OCI-LY1 (cell line): ENCODE measurements around the gene ZNF609.

ENCODE experiments used
- H2AFZ ChIP-seq: fragments of 200-600 bp; sonication (generic), shearing (Covaris generic); 2 replicates; pipeline ENCODE4 v1.6.0; 2014; ENCODE audit warnings: antibody characterized with exemption, mild to moderate bottlenecking, low read length
- H3F3A ChIP-seq: fragments of 200-600 bp; sonication (generic), shearing (Covaris generic); 2 replicates; pipeline ENCODE4 v1.6.0; 2014; ENCODE audit warnings: mild to moderate bottlenecking, antibody characterized with exemption, low read length, moderate library complexity; ENCODE audit not compliant: insufficient read depth
- H3K27ac ChIP-seq: fragments of 200-600 bp; sonication (generic); 2 replicates; pipeline ENCODE4 v1.5.1; 2014; ENCODE audit warnings: low read length, mixed run types, mild to moderate bottlenecking, low read depth; ENCODE audit not compliant: poor library complexity, severe bottlenecking
- H3K27me3 ChIP-seq: fragments of 200-600 bp; sonication (generic); 2 replicates; pipeline ENCODE4 v1.6.0; 2014; ENCODE audit warnings: antibody characterized with exemption, mild to moderate bottlenecking, low read length, moderate library complexity; ENCODE audit not compliant: insufficient read depth
- H3K36me3 ChIP-seq: fragments of 200-600 bp; sonication (generic); 2 replicates; pipeline ENCODE4 v1.6.1; 2014; ENCODE audit warnings: mild to moderate bottlenecking, antibody characterized with exemption, low read length, moderate library complexity, mixed read lengths; ENCODE audit not compliant: insufficient read depth
- H3K4me1 ChIP-seq: fragments of 200-600 bp; sonication (generic); 2 replicates; pipeline ENCODE4 v1.5.1; 2014; ENCODE audit warnings: mild to moderate bottlenecking, low read length, moderate library complexity; ENCODE audit not compliant: insufficient read depth, severe bottlenecking
- H3K4me2 ChIP-seq: fragments of 200-600 bp; sonication (generic), shearing (Covaris generic); 2 replicates; pipeline ENCODE4 v1.6.1; 2014; ENCODE audit warnings: low read length
- H3K4me3 ChIP-seq: fragments of 200-600 bp; sonication (generic); 2 replicates; pipeline ENCODE4 v1.5.1; 2014; ENCODE audit warnings: low read length, low read depth, mild to moderate bottlenecking, mixed read lengths; ENCODE audit not compliant: poor library complexity, severe bottlenecking
- H3K79me2 ChIP-seq: fragments of 200-600 bp; shearing (Covaris generic); 2 replicates; pipeline ENCODE4 v1.6.1; 2016; ENCODE audit warnings: mixed run types, low read length, mixed read lengths; ENCODE audit not compliant: insufficient read depth
- H3K9ac ChIP-seq: fragments of 200-600 bp; sonication (generic), shearing (Covaris generic); 2 replicates; pipeline ENCODE4 v1.6.1; 2014; ENCODE audit warnings: mild to moderate bottlenecking, low read length, mixed read lengths
- H3K9me2 ChIP-seq: fragments of 200-600 bp; sonication (generic), shearing (Covaris generic); 2 replicates; pipeline ENCODE4 v1.6.1; 2014; ENCODE audit warnings: low read depth, mild to moderate bottlenecking, low read length, mixed read lengths
- H3K9me3 ChIP-seq: fragments of 200-600 bp; shearing (Covaris generic); 2 replicates; pipeline ENCODE4 v1.6.1; 2014; ENCODE audit warnings: low read length, mixed read lengths
- H4K20me1 ChIP-seq: fragments of 200-600 bp; sonication (generic), shearing (Covaris generic); 2 replicates; pipeline ENCODE4 v1.6.0; 2016; ENCODE audit warnings: mild to moderate bottlenecking, low read length; ENCODE audit not compliant: insufficient read depth
- EZH2 ChIP-seq: fragments of 200-600 bp; sonication (generic), shearing (Covaris generic); IDR thresholded peaks from 2 replicates; pipeline ENCODE4 v1.8.0; 2017; ENCODE audit warnings: borderline replicate concordance, mixed run types, mild to moderate bottlenecking, antibody characterized with exemption, low read length, moderate library complexity, mixed read lengths
- TF ChIP-seq, protein P1 (sequence below): fragments of 200-600 bp; sonication (generic), shearing (Covaris generic); IDR thresholded peaks from 2 replicates; pipeline ENCODE4 v1.5.1; 2017; ENCODE audit warnings: mild to moderate bottlenecking, antibody characterized with exemption, low read length, moderate library complexity, mixed read lengths

The ZNF609 gene

GRCh38 chr15:64547275-64547674 is 86.9 kb downstream of the ZNF609 start:
- peaks cover 8% of the 10 kb centered on the region for H3K36me3 ChIP-seq
- H2AFZ ChIP-seq = no peak overlapping the region
- no peak overlapping the region for H3K9ac ChIP-seq
- H3K27me3 ChIP-seq = no peaks in the 10 kb centered on the region
- H3K4me2 ChIP-seq = no peak overlapping the region
- H4K20me1 ChIP-seq = no peaks in the 10 kb centered on the region
- peaks cover 34% of the 10 kb centered on the region for H3K4me1 ChIP-seq
- TF ChIP-seq, protein P1, sequence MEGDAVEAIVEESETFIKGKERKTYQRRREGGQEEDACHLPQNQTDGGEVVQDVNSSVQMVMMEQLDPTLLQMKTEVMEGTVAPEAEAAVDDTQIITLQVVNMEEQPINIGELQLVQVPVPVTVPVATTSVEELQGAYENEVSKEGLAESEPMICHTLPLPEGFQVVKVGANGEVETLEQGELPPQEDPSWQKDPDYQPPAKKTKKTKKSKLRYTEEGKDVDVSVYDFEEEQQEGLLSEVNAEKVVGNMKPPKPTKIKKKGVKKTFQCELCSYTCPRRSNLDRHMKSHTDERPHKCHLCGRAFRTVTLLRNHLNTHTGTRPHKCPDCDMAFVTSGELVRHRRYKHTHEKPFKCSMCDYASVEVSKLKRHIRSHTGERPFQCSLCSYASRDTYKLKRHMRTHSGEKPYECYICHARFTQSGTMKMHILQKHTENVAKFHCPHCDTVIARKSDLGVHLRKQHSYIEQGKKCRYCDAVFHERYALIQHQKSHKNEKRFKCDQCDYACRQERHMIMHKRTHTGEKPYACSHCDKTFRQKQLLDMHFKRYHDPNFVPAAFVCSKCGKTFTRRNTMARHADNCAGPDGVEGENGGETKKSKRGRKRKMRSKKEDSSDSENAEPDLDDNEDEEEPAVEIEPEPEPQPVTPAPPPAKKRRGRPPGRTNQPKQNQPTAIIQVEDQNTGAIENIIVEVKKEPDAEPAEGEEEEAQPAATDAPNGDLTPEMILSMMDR = no peak
- no peak for TF ChIP-seq EZH2
- no peak overlapping the region for H3K27ac ChIP-seq
- H3K9me3 ChIP-seq = no peaks in the 10 kb centered on the region
- no peak overlapping the region for H3K4me3 ChIP-seq
- H3F3A ChIP-seq = 0 out of 2 replicates have a peak, but pooled peaks cover under 1% of the 10 kb centered on the region
- H3K9me2 ChIP-seq = no peaks in the 10 kb centered on the region
- peaks cover 32% of the 10 kb centered on the region for H3K79me2 ChIP-seq

DNA sequence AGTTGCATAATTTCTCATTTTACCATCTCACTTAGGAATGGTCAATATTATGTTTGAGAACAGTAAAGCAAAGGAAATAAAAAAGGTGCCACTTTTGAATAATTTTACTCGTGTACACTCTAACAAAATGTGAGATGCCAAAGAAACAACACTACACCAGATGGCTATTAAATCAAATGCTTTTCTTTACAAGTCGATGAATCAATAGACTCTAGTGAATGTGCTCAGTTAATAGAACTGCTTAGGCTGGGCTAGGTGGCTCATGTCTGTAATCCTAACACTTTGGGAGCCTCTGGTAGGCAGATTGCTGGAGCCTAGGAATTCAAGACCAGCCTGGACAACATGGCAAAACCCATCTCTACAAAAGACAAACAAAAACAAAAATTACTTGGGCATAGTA is 87.9 kb downstream of the ZNF609 start:
- Histone ChIP-seq H3K27ac (no peak overlapping the region), H4K20me1 (no peaks in the 10 kb centered on the region), H3K36me3 (peaks cover 8% of the 10 kb centered on the region), H3F3A (no peaks in the 10 kb centered on the region), H3K9ac (no peak overlapping the region), H3K4me2 (no peak overlapping the region), H3K4me1 (peaks cover 44% of the 10 kb centered on the region), H3K79me2 (peaks cover 38% of the 10 kb centered on the region), H3K27me3 (no peaks in the 10 kb centered on the region), H3K9me3 (no peaks in the 10 kb centered on the region), H2AFZ (no peak overlapping the region), H3K9me2 (no peaks in the 10 kb centered on the region), H3K4me3 (no peak overlapping the region)
- TF ChIP-seq, protein P1 = no peak
- no peak for TF ChIP-seq EZH2

- TF ChIP-seq EZH2 = no peak
- TF ChIP-seq, protein P1 = no peak
- Histone ChIP-seq H3K9ac (no peak overlapping the region), H3K79me2 (peaks cover 39% of the 10 kb centered on the region), H3K27ac (no peak overlapping the region), H2AFZ (no peak overlapping the region), H3F3A (no peaks in the 10 kb centered on the region), H3K27me3 (no peaks in the 10 kb centered on the region), H3K36me3 (peaks cover 4% of the 10 kb centered on the region; the same call in 1 of the 2 replicates), H3K4me2 (no peak overlapping the region), H3K9me3 (no peaks in the 10 kb centered on the region), H3K4me3 (no peak overlapping the region), H3K4me1 (peaks cover 52% of the 10 kb centered on the region), H3K9me2 (no peaks in the 10 kb centered on the region), H4K20me1 (no peaks in the 10 kb centered on the region)
Observed at GRCh38 chr15:64549860-64550259, 89.5 kb downstream of the ZNF609 start.
